GM23338 (cell line): ENCODE data around the gene CHRFAM7A.
"Not testable (repeated sequence)": the region's sequence is repeated elsewhere in the genome, so short reads cannot be mapped to it uniquely, and the experiment has no call there.

Source experiments
- CREB1 ChIP-seq: fragments of 250-450 bp; sonication (Bioruptor Pico); IDR thresholded peaks from 2 replicates; pipeline ENCODE4 v1.5.0; 2020; ENCODE audit warnings: low read depth, mild to moderate bottlenecking, moderate library complexity
- EZH2 ChIP-seq: fragments of 200-600 bp; sonication (generic); IDR thresholded peaks from one replicate; pipeline ENCODE4 v1.8.0; 2017; ENCODE audit warnings: antibody characterized with exemption, mild to moderate bottlenecking, low read depth; ENCODE audit not compliant: unreplicated experiment
- JUNB ChIP-seq: IDR thresholded peaks from one replicate; pipeline ENCODE4 v1.6.1; 2016; ENCODE audit warnings: antibody characterized with exemption; ENCODE audit not compliant: unreplicated experiment
- NANOG ChIP-seq: IDR thresholded peaks from 2 replicates; pipeline ENCODE4 v1.6.1; 2016; ENCODE audit warnings: antibody characterized with exemption, borderline replicate concordance
- POLR2AphosphoS5 ChIP-seq: IDR thresholded peaks from 2 replicates; pipeline ENCODE4 v1.6.1; 2016; ENCODE audit warnings: antibody characterized with exemption, low read depth
- TF ChIP-seq, protein P1 (sequence below): IDR thresholded peaks from one replicate; pipeline ENCODE4 v1.6.1; 2018; ENCODE audit warnings: antibody characterized with exemption; ENCODE audit not compliant: unreplicated experiment
- TF ChIP-seq, protein P2 (sequence below), 2 experiments: fragments of 200-600 bp in 1 of 2; sonication (generic) in 1 of 2; conservative IDR thresholded peaks; 2 replicates each; pipeline versions ENCODE4 v1.5.1 to v1.6.1; 2016 to 2017; ENCODE audit warnings: antibody characterized with exemption in 2 of 2, low read depth in 2 of 2, mild to moderate bottlenecking in 2 of 2, moderate library complexity in 1 of 2

DNA sequence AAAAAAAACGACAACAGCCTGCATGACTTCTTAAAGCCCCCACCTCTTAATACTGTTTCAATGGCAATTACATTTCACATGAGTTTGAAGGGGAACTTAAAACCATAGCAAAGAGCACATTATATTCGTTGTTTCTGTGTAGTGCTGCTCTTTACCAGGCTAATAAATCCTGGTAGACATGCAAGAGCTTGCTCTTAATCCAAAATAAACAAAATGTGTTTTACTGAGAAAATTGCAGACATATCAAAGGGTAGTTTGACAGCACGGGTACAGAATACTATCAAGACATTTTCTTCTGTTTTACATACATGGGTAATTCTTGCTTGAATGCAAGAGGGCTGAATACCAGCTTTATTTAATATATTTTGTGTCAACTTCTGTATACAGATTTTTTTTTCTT, 45.0 kb upstream of the CHRFAM7A start:
- not testable (repeated sequence) for TF ChIP-seq POLR2AphosphoS5; EZH2; NANOG; JUNB; CREB1 (CRISPR knock-in tag)
- TF ChIP-seq, protein P1, sequence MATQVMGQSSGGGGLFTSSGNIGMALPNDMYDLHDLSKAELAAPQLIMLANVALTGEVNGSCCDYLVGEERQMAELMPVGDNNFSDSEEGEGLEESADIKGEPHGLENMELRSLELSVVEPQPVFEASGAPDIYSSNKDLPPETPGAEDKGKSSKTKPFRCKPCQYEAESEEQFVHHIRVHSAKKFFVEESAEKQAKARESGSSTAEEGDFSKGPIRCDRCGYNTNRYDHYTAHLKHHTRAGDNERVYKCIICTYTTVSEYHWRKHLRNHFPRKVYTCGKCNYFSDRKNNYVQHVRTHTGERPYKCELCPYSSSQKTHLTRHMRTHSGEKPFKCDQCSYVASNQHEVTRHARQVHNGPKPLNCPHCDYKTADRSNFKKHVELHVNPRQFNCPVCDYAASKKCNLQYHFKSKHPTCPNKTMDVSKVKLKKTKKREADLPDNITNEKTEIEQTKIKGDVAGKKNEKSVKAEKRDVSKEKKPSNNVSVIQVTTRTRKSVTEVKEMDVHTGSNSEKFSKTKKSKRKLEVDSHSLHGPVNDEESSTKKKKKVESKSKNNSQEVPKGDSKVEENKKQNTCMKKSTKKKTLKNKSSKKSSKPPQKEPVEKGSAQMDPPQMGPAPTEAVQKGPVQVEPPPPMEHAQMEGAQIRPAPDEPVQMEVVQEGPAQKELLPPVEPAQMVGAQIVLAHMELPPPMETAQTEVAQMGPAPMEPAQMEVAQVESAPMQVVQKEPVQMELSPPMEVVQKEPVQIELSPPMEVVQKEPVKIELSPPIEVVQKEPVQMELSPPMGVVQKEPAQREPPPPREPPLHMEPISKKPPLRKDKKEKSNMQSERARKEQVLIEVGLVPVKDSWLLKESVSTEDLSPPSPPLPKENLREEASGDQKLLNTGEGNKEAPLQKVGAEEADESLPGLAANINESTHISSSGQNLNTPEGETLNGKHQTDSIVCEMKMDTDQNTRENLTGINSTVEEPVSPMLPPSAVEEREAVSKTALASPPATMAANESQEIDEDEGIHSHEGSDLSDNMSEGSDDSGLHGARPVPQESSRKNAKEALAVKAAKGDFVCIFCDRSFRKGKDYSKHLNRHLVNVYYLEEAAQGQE: not testable (repeated sequence)
- TF ChIP-seq, protein P2, sequence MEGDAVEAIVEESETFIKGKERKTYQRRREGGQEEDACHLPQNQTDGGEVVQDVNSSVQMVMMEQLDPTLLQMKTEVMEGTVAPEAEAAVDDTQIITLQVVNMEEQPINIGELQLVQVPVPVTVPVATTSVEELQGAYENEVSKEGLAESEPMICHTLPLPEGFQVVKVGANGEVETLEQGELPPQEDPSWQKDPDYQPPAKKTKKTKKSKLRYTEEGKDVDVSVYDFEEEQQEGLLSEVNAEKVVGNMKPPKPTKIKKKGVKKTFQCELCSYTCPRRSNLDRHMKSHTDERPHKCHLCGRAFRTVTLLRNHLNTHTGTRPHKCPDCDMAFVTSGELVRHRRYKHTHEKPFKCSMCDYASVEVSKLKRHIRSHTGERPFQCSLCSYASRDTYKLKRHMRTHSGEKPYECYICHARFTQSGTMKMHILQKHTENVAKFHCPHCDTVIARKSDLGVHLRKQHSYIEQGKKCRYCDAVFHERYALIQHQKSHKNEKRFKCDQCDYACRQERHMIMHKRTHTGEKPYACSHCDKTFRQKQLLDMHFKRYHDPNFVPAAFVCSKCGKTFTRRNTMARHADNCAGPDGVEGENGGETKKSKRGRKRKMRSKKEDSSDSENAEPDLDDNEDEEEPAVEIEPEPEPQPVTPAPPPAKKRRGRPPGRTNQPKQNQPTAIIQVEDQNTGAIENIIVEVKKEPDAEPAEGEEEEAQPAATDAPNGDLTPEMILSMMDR (conservative IDR thresholded peaks at IDR 0.05; ENCODE audit: low read depth in 2 of 2): not testable (repeated sequence)
